ENCODE results near the gene C1orf159. TPM values are rescaled to one million over a fixed set of nuclear protein-coding genes. Genes with fewer than 3 reads are reported as not detected.

C1orf159 gene
- total and polyA plus RNA-seq, 2 experiments from 2014 or later, result 9.6 to 21.5 TPM

DNA sequence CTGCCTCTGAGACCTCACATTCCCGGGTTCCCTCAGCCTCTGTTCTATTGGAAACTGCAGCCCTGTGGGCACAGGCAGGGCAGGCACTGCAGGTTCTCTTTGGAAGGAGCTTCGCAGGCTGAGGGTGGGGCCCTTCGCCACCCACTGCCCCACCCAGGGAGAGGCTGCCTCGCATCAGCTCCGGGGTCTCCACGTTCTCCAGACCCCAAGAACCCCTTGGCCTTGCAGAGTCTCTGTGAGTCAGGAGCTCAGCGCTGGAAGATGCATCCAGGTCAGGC is 8.6 kb upstream of the C1orf159 start:
- no peaks in the 10 kb centered on the region for H3K79me2 ChIP-seq (replicated peaks; ENCODE audit: insufficient read depth)
- H3K4me1 Mint-ChIP-seq, result peaks cover 2% of the 10 kb centered on the region; the same call in 1 of the 3 replicates
- TF ChIP-seq ZNF114 (CRISPR knock-in tag; IDR thresholded peaks at IDR 0.05) (no peak), CREB1 (CRISPR knock-in tag; IDR thresholded peaks at IDR 0.05; ENCODE audit: low read depth) (no peak), JUNB (IDR thresholded peaks at IDR 0.05; ENCODE audit: unreplicated experiment) (no peak), STAT1 (IDR thresholded peaks at IDR 0.05; ENCODE audit: unreplicated experiment) (no peak), EZH2phosphoT487 (IDR thresholded peaks at IDR 0.05; ENCODE audit: unreplicated experiment) (no peak), POLR2AphosphoS5 (IDR thresholded peaks at IDR 0.05; ENCODE audit: low read depth) (no peak), EZH2 (IDR thresholded peaks at IDR 0.05; ENCODE audit: low read depth, unreplicated experiment) (no peak)
- TF ChIP-seq, protein P1, sequence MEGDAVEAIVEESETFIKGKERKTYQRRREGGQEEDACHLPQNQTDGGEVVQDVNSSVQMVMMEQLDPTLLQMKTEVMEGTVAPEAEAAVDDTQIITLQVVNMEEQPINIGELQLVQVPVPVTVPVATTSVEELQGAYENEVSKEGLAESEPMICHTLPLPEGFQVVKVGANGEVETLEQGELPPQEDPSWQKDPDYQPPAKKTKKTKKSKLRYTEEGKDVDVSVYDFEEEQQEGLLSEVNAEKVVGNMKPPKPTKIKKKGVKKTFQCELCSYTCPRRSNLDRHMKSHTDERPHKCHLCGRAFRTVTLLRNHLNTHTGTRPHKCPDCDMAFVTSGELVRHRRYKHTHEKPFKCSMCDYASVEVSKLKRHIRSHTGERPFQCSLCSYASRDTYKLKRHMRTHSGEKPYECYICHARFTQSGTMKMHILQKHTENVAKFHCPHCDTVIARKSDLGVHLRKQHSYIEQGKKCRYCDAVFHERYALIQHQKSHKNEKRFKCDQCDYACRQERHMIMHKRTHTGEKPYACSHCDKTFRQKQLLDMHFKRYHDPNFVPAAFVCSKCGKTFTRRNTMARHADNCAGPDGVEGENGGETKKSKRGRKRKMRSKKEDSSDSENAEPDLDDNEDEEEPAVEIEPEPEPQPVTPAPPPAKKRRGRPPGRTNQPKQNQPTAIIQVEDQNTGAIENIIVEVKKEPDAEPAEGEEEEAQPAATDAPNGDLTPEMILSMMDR (conservative IDR thresholded peaks at IDR 0.05; ENCODE audit: low read depth in 2 of 2), result no peak
- TF ChIP-seq, protein P2, sequence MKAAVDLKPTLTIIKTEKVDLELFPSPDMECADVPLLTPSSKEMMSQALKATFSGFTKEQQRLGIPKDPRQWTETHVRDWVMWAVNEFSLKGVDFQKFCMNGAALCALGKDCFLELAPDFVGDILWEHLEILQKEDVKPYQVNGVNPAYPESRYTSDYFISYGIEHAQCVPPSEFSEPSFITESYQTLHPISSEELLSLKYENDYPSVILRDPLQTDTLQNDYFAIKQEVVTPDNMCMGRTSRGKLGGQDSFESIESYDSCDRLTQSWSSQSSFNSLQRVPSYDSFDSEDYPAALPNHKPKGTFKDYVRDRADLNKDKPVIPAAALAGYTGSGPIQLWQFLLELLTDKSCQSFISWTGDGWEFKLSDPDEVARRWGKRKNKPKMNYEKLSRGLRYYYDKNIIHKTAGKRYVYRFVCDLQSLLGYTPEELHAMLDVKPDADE (IDR thresholded peaks at IDR 0.05), result no peak
- H3K4me1 ChIP-seq (ENCODE audit: insufficient read depth), result no peaks in the 10 kb centered on the region
- H3K27me3 Mint-ChIP-seq (ENCODE audit: insufficient read depth, low read depth, poor library complexity), result peaks cover 7% of the 10 kb centered on the region
- H3F3A ChIP-seq (replicated peaks; ENCODE audit: low read depth), result no peaks in the 10 kb centered on the region; the same call in 1 of the 2 replicates
- H3K36me3 ChIP-seq (ENCODE audit: insufficient read depth), result no peaks in the 10 kb centered on the region
- peaks cover 8% of the 10 kb centered on the region; the same call in 2 of the 3 replicates for H3K9me3 Mint-ChIP-seq
- no peak overlapping the region for H2AFZ ChIP-seq
- H3K4me2 ChIP-seq, result no peak overlapping the region
- no peak overlapping the region for H3K4me3 Mint-ChIP-seq
- H3K27ac Mint-ChIP-seq, result no peak overlapping the region
- H3K27me3 ChIP-seq (ENCODE audit: insufficient read depth), result no peaks in the 10 kb centered on the region
- no peak overlapping the region for H3K27ac ChIP-seq (ENCODE audit: low read depth)
- H4K20me1 ChIP-seq (replicated peaks; ENCODE audit: insufficient read depth), result no peaks in the 10 kb centered on the region
- H3K9me2 ChIP-seq (ENCODE audit: insufficient read depth), result no peaks in the 10 kb centered on the region
- no peak for ATAC-seq
- no peak overlapping the region for H3K4me3 ChIP-seq
- H3K36me3 Mint-ChIP-seq (ENCODE audit: low read depth), result no peaks in the 10 kb centered on the region
- no peak for DNase-seq (ENCODE audit: low spot score)

DNA sequence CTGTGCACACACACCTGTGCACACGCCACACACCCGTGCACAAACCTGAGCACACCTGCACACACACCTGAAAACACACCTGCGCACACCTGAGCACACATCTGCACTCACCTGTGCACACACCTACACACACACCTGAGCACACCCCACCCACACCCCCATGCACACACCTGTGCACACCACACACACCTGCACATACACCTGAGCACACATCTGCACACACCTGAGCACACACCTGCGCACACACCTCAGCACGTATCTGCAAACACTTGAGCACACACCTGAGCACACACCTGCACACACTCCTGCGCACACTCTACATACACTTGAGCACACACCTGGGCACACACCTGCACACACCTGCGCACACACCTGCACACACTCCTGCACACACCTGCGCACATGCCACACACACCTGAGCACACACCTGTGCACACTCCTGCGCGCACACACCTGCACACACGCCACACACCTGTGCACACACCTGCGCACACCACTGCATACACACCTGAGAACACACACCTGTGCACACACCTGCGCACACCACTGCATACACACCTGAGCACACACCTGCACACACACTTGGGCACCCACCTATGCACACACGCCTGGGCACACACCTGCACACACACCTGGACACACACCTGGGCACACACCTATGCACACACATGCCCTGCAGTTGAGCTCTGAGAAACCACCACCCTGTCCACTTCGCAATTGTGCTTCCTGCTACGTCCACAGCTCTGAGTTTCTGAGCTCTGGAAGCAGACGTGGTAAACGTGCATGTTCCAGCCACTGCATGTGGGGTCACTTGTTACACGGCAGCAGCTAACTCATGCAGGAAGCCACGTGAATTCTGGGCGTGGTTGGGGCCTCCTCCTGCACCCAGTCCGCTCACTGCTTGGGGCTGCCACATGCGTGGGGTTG is 8.0 kb upstream of the C1orf159 start:
- H3K27me3 Mint-ChIP-seq (ENCODE audit: insufficient read depth, low read depth, poor library complexity), result peaks cover 6% of the 10 kb centered on the region
- H2AFZ ChIP-seq, result no peak overlapping the region

More for the DNA sequence above, 8.0 kb upstream of the C1orf159 start:
- Histone ChIP-seq H3K9me2 (ENCODE audit: insufficient read depth) (no peaks in the 10 kb centered on the region), H3K27me3 (ENCODE audit: insufficient read depth) (no peaks in the 10 kb centered on the region), H3K36me3 (ENCODE audit: insufficient read depth) (no peaks in the 10 kb centered on the region), H4K20me1 (replicated peaks; ENCODE audit: insufficient read depth) (no peaks in the 10 kb centered on the region), H3K4me1 (ENCODE audit: insufficient read depth) (no peaks in the 10 kb centered on the region), H3K27ac (ENCODE audit: low read depth) (no peak overlapping the region), H3K4me3 (no peak overlapping the region), H3F3A (replicated peaks; ENCODE audit: low read depth) (no peaks in the 10 kb centered on the region), H3K4me2 (no peak overlapping the region), H3K79me2 (replicated peaks; ENCODE audit: insufficient read depth) (no peaks in the 10 kb centered on the region)
- DNase-seq (ENCODE audit: low spot score), result no peak
- TF ChIP-seq JUNB (IDR thresholded peaks at IDR 0.05; ENCODE audit: unreplicated experiment), result no peak
- no peak for TF ChIP-seq ZNF114 (CRISPR knock-in tag; IDR thresholded peaks at IDR 0.05)
- TF ChIP-seq STAT1 (IDR thresholded peaks at IDR 0.05; ENCODE audit: unreplicated experiment), result no peak
- no peak for TF ChIP-seq ZNF331 (CRISPR knock-in tag; IDR thresholded peaks at IDR 0.05; ENCODE audit: low read depth)
- no peak for ATAC-seq
- peaks cover 8% of the 10 kb centered on the region; the same call in 2 of the 3 replicates for H3K9me3 Mint-ChIP-seq
- peaks cover 2% of the 10 kb centered on the region; the same call in 1 of the 3 replicates for H3K4me1 Mint-ChIP-seq
- no peak overlapping the region for H3K4me3 Mint-ChIP-seq
- H3K36me3 Mint-ChIP-seq (ENCODE audit: low read depth), result no peaks in the 10 kb centered on the region
- no peak overlapping the region for H3K27ac Mint-ChIP-seq
